Epithelial cell of prostate (primary cell): Measurements from ENCODE around the gene PDGFC.
A peak's percentile ranks its signal among the peaks of the same experiment; 100 is the strongest.

Experiments
- DNase-seq: peaks from one replicate; pipeline ENCODE4 v3.0.0-alpha.2; 2011; ENCODE audit warnings: low read depth, low spot score
- H3K27ac ChIP-seq: fragments of 450-650 bp; 2 replicates; pipeline ENCODE4 v1.5.1; 2017; ENCODE audit warnings: mild to moderate bottlenecking

Gene PDGFC

DNA sequence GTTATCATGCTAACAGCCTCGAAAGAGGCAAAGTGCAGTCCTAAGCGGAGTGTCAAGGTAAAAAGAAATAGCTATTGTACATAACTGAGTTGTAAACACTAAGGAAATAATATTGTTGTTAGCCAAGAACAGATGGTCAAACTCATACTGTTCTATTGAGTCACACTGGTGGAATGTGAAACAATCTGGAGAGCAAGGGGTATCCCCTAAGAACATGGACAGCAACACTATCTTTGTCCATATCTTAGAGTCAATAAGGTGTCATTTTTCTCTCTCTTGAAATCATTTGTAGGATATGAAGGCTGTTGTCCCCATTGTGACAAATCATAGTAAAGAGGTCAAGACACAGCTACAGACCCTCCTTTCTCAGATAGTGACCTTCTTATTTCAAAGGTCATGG lies 4.5 kb upstream of the PDGFC start:
- H3K27ac ChIP-seq, result no peak overlapping the region

DNA sequence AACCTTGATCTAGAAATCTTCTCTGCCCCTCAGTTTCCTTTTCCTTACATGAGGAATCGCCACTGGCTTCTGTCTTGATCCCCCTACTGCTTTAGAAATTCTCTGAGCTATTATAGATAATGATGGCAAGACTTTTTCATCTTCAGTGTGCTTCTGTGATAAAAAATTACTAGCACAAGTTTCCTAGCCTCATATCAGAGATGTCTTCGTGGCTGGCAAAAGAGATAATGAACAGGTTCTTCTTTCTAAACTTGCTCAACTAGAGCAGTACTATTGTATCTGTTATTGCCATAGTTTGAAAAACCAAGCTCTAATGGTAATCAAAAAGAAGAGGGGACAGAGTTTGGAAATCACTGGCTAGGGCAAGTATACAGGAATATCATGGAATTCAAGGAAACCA lies 4.1 kb upstream of the PDGFC start:
- H3K27ac ChIP-seq, result no peak overlapping the region
- DNase-seq, result no peak

More for the DNA sequence above, 4.5 kb upstream of the PDGFC start:
- DNase-seq, result no peak

DNA sequence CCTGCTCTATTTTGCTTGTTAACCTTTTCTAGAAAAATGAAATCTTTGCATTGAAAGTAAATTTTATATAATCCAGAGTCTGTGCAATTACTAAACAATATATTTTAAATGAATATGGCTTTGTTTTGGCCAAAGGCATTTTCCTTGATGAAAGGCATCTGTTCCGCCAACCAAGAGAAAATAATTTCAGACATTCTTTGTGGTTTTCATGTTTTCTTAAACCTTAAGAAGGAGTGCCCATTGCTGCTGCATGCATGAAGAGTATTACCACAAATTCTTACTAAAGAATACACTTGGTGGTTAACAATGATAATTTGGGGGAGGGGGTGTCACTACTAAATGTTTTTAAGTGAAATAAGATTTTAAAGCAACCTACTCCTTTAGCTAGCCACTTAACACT lies 2.7 kb upstream of the PDGFC start:
- H3K27ac ChIP-seq, result no peak overlapping the region
- no peak for DNase-seq

DNA sequence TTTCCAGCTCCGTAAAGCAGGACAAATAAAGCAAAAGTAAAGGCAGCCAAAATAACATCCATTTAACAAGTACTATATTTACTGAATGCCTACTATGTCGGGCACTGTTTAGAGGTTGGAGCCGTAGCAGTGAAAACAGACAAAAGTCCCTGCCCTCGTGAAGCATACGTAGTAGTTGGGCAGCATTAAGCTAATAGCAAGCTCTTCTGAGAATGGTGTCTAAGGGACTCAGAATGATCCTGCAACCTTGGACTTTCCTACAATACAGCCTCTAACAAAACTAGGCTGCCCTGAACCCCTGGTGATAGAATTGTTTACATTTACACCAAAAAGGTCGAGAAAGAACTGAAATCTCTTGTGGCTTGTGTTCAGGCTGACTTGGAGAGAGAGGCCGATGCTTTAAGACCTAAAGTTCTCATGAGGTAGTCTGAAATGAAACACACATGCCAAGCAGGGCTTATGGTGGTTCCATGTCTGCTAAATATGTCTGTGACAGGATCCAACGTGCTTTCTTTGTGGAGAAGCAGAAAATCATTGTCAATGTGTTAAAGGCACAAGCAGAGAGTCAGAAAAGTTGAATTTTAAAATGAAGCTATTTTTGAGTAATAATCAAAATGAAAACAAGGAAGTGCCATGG lies 898 bp upstream of the PDGFC start:
- DNase-seq, result no peak
- H3K27ac ChIP-seq, result peak overlapping the region; percentile 78

DNA sequence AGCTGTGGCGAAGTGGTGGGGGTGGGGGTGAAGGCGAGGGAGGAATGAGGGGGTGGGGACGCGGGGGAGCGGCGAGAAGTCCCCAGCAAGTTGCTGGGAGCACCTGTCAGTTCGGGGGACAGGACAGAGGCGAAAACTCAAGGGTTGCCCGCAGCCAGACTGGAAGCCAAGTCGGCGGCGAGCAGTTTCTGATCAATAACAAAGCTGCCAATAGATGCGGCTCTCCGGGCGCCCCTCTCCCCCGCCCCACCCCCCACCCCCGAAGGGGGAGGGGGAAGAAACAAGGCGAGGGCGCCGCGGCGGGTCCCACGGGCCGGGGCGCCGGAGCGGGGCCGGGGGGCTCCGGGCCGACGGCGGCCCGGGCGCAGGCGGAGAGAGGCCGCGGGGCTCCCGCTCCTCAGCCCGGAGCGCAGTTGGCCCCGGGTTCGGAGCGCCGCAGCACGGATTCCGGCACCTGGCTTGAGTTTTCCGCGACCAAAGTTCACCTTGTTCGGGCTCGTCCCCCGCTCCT lies 379 bp downstream of the PDGFC start:
- DNase-seq, result no peak
- peak overlapping the region; percentile 78 for H3K27ac ChIP-seq

DNA sequence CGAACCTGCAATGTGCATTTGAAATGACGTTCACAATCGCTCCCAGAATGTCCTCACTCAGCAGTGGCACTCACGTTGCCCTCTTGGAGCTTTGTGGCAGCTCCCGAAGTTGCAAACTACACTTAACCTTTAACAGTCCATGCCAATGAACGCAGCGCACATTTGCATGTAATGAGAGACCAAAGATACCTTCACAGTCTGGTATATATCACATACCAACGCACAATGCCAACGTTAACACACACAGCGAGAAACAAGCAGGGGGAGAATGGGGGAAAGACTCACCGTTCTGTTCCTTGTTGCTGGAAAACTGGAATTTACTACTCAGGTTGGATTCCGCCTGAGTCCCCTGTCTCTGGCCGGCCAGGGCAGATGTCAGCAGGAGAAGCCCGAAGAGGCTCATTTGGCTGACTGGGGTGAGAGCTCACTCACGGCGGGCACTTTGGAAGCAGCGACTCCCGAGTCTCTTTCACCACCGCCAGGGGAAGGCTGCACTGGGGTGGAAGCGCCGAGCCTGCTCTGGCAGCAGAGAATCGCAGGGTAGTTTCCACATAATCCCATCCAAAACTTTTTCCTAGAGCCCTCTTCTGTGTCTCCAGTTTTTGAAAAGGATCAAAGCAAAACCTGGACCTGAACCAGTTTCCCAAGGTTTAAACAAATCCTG lies 966 bp downstream of the PDGFC start:
- peak overlapping the region; percentile 78 for H3K27ac ChIP-seq
- no peak for DNase-seq

DNA sequence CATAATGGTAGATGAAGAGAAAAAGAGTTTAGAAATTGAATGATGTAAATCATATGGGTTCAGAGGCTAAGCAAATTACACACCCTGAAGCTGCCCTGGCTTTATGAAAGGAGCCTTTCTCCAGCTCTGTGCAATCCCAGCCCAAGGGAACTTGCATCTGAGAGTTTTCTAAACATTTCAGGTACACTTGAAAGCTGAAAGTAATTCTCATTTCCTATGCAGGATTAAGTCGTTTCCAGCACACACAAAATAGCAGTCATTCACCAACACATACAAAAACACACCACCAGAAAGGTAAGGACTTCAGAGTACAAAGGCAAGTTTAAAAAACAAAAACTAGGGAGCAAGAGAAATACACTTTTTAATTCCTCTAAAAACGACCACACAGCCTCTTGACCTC lies 1.7 kb downstream of the PDGFC start:
- no peak for DNase-seq
- H3K27ac ChIP-seq, result peak overlapping the region; percentile 78

DNA sequence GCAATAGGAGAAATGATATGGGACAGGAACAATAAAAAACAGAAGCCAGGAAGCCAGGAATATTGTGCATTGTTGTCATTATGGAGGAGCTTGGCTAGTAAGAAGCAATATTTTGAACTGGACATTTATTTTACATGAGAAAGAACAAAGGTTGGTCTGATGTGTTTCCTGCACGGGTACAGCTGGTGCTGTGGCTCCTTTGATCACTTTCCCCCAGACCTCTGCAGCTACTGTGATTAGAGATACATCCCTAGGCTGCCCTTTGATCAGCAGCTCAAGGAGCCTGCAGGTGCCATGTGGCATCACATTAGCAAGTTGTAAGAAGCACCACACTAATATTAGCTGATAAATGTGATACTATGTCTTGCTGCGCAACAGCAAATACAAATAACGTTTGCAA lies 2.5 kb downstream of the PDGFC start:
- H3K27ac ChIP-seq, result peak overlapping the region; percentile 78
- no peak for DNase-seq

DNA sequence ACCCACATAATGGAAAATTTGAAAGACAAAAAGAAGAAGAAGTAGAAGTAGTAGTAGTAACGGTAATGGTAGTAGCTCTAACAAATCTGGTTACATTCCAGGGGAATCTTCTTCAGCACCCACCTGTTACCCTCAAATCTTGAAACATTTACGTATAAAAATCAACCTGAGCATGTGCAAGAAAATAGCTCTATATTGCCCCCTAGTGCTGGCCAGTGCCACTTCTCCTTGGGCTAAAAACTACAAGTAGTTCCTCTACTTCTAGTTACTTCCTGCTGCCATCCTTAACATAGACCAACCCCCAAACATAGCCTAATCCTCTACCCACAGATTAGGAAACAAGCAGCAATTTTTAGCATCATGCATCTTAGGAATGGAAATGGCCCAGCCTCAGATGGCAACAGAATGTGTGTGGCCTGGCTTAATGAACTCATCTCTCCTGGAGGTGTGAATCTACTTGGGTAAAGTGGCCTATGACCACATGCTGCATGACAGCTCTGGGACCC lies 3.1 kb downstream of the PDGFC start:
- DNase-seq, result no peak

DNA sequence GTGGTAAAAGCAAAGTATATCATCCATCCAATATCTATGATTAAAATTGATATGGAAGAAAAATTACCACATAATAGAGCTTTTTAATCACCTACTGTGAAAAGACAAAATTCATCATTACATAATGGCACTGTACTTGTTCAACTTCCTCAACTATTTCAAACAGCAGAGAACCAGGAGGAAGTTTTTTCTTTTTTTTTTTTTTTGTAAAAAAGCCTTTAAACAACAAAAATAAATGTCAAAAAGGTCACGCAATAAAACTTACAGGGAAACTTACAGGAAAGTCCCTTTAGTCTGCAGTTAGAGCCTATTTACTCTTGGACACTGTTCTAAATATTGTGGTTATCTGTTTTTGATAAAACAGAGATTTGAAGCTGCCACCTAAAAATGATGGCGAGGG lies 4.8 kb downstream of the PDGFC start:
- no peak overlapping the region for H3K27ac ChIP-seq
- DNase-seq, result no peak

More for the DNA sequence above, 3.1 kb downstream of the PDGFC start:
- peak overlapping the region; percentile 78 for H3K27ac ChIP-seq

DNA sequence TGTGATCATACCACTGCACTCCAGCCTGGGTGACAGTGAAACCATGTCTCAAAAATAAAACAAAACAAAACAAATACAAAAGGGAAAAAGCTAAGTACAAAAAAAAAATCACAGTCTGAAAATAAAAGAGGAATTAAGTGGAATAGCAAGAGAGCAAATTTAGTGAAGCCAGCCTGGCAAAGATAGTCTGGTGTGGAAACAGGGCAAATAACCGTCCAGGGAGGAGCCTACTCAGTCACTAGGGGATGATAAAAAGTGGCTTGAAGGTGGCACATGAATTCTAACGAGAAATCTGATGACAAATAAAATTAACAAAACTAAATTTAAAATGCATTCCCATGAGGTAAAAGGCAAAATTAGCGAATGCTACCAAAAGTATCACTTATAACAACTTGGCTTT lies 8.2 kb downstream of the PDGFC start:
- DNase-seq, result no peak
- peak overlapping the region; percentile 53 for H3K27ac ChIP-seq

DNA sequence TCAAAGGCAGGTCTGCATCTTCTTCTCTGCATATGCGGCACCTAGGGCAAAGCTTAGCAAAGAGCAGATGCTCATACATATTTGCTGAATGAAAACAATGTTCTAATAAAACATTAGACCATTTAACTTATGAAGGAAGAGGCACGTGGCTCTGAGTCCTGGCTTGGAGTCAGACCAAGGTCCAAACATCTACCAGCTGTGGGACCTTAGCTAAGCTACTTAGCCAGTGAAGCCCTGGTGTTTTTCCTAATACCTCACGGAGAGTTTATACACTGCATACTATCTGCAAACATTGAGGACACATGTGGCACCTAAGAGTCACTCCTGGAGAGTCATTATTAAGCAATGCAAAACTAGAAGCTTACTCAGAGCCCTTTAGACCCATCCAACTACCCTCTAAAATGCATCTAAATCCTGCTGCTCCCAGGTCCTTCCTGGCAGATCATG lies 9.0 kb downstream of the PDGFC start:
- DNase-seq, result no peak
- H3K27ac ChIP-seq, result peak overlapping the region; percentile 53

DNA sequence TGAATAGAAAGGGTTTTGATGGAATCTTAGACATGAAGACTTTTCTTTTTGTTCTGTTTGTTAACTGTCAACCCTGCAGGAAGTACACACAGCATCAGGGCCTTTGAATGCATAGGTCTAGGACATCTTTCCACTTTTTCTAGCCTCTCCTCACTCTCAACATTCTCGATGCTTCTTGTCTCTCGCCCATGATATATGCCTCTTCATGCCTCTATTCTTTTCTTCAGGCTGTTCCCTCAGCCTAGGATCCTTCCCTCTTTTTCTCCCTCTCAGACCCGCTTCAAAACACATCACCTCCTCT lies 9.6 kb downstream of the PDGFC start:
- peak overlapping the region; percentile 53 for H3K27ac ChIP-seq
- DNase-seq, result no peak

DNA sequence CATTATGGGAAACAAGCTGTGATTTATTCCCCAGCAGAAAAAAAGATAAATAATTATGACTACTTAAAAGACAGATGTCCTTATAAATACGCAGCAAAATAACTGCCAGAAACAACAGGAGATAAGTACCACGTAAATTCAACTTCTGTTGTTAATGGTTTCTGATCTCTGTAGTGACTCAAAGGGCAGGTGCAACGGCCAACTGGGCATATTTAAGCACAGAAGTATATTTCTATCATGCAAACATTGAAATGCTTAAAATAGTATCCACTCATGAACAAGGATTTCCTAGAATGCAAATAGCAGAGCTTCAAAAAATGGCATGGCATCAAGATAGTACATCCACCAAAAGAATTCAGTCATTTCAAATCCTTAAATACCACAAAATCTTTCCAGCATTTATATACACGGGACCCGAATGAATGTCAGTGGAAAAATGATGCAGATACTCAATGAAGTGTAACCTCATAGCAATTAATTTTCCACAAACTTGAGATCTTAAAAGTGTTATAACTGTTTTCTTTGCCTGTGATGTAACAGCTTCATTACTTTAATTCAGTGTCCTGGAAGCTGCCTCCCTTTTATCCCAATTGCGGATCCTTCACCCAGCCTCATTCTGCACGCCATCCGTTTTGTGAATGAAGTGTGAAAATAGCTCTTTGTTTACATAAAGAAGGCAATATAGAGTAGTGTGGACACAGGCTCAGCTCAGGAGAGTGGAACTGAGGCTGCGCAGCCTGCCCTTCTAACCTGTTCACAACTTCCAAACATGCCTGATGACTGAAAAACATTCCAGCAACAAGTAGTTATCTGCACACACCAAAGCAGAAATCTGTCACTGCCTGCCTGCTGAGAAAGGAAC lies 10.2 kb downstream of the PDGFC start:
- DNase-seq, result no peak
- H3K27ac ChIP-seq, result peak overlapping the region; percentile 53

DNA sequence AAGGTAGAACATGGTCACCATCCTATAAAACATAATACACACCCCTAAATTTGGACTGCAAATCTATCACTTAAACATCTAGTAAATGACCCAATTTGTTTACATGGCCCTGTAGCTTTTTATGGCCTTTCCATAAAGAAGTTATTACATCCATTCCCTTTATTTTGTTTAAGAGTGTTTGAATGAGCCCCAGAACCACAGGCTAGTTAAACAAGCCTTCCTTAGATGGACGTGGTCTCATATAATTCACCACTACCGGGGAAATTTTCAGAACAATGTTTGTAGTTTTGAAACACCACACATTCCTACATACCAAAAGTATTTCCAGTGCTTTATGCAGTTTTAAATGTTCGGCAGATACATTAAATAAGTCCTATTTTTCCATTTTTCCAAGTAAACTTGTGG lies 12.3 kb downstream of the PDGFC start:
- DNase-seq, result no peak
- peak overlapping the region; percentile 61 for H3K27ac ChIP-seq

DNA sequence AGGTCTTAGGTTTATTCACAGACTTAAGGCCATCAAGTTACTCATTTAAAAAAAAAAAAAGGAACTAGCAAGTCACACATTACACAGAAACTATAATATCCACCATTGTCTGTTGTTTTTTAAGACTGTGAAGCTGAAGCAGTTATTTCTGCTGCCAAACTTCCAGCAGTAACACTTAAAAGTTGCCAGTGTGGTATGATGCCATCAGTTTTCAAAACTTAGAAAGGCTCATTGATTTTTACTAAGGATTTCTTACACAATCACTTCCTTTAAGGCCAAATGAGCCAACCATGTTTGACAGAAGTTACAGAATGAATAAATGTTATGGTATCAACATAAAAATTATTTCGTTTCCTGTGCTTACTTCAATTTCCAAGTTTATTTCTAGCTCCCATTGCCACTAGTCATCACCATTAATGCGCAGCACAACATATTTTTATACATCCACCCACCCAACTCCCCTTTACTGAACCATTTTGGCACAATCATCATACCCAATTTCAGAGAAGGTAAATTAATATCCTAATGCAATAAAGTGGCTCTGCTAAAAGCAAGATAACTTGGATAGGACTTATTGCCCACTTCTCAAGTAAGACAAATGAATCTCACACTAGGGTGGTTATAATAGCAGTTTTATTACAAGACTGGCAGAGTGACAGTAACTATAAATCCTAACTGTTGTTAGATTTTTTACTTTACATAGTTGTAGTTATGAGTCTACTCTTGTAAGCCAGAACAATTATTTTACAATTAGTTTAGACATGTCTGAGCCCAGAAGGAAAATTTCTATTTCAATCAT lies 13.1 kb downstream of the PDGFC start:
- peak overlapping the region; percentile 61 for H3K27ac ChIP-seq
- DNase-seq, result no peak

DNA sequence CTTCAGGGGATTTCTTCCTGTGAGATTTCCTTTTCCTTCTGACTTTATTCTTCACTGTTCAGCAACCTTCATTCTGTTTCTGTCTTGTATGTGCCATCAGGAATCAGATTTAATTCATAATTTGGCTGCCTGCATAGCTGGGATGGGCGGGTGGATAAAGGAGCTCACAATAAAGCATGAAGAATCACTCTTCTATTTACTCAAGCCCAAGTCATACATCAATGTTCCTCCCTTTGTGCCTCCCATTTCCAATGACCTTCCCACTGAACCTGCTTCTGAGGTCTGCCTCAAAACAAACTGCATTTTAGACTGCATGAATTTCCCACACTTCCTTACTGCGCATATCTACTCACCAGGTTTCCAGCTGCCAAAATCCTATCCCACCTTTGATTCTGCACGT lies 14.0 kb downstream of the PDGFC start:
- DNase-seq, result no peak
- peak overlapping the region; percentile 61 for H3K27ac ChIP-seq

DNA sequence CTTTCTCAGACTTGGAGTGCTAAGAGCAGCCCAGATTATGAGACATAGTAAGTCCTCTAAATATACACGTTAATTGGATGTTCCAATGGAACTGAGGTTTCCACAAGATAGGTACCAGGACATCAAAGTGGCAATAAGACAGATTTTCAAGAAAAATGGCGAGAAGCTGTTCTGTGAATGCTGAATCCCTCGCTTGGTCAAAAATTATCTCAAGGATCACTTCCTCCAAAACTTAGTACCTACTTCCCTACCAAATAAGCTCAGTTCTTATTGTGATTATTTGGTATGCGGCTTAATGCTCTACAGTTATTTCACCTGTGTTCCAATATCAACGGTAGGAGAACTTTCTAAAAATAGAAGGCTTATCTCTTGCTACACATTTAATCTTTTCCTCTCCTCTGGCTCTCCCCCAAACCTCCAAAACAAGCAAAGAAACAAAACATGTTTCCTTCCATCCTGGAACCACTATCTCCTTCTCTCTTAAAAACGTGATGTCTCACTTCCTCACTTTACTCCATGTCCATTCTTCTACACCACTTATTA lies 14.7 kb downstream of the PDGFC start:
- peak overlapping the region; percentile 61 for H3K27ac ChIP-seq
- no peak for DNase-seq

DNA sequence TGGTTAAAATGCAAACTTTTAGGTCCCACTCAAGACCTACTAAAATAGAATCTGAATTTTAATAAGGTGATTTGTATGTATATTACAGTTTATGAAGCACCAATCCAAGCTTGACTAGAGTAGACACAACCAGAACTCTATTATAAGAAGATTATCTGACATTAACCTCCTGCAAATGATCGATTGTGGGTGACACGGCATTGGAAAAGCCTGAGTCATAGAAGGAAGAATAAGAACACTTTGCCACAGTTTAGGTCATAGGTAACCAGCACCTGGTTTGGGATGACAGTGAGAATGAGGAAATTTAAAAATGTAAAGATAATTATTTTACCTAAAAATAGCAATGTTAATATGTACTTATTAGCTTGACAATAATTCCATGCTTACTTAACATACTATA lies 15.2 kb downstream of the PDGFC start:
- H3K27ac ChIP-seq, result peak overlapping the region; percentile 61
- DNase-seq, result no peak

DNA sequence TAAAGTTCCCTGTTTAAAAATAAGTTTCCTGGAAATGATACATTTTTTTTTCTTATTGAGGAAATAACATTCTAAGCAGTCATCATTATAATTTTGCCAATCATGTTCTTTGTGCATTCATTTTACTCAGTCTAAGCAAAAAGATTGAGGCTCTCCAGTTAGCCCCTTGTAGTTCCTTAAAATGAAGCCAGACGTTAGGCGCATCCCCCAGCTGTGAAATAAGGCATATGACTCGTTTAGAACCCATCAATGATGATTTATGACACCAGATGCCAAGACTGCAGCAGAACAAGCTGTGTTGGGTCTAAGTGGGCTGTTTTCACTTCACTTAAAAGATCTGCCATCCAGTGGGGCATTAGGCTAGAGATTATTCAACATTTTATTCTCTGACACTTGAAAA lies 17.0 kb downstream of the PDGFC start:
- H3K27ac ChIP-seq, result no peak overlapping the region
- DNase-seq, result no peak
